HG03159 (cell line): ENCODE results near the gene CLEC16A.

ENCODE experiments used
- ATAC-seq: cut with Tn5 transposase; IDR thresholded peaks from one replicate; pipeline ENCODE4 v1.9.1; 2021; ENCODE audit warnings: mild to moderate bottlenecking, moderate library complexity; ENCODE audit not compliant: unreplicated experiment

The CLEC16A gene

DNA sequence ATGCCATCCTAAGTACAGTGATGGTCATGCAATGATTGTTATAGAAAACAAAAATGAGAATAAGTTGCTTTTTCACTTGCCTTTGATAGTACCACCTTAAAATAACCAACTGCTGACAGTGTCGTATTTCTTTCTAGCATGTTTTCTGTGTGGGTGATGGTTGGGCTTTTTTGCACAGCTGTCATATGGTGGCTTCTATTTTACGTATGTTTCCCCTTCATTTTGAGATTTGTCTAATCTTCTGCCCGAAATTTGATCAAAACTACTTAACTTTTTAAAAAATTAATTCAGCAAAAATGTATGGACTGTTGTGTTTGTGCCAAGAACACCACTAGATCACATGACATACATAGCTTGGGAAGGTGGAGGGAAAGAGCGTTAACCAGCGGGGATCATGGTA, 90.7 kb downstream of the CLEC16A start:
- no peak for ATAC-seq

DNA sequence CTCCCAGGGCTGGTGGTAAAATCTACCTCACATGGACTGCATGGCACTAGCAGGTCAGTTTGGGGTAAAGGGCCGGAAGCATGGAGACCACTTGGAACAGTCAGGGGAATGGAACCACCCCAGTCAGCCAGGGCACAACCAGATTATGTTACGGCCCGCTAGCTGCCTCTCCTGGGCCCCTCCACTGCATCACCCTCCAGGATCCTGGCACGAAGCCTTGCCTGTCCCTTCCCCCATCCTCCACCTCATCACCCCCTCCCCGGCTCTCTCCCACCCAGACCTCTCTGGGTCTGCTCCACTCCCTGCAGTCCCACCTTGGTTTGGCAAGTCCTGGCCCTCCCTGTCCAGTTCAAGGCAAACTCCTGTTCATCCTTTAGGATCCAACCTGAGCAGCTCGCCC, 91.7 kb downstream of the CLEC16A start:
- no peak for ATAC-seq

DNA sequence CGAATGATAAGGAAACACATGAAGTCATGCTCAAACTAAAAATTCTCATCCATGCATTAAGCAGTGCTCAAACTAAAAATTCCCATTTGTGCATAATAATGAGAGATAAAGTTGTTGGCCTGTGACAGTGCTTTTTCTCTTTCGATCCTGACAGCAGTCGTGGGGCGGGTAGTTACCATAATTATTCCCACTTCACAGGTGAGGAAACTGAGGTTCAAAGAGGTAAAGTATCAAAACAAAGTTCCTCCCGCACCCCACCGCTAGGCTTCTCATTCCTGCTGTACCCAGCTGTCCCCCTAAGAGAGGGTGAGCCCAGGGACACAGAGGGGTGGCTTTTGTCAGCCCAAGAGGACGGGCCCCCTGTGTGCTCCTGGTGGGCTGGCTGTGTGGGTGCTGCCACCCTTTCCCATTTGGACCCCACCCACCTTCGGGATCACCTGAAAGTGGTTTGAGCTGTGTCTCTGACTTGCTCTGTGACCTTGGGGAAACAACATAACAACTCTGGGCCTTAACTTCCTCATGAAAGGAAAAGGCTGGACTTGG, 92.6 kb downstream of the CLEC16A start:
- no peak for ATAC-seq

DNA sequence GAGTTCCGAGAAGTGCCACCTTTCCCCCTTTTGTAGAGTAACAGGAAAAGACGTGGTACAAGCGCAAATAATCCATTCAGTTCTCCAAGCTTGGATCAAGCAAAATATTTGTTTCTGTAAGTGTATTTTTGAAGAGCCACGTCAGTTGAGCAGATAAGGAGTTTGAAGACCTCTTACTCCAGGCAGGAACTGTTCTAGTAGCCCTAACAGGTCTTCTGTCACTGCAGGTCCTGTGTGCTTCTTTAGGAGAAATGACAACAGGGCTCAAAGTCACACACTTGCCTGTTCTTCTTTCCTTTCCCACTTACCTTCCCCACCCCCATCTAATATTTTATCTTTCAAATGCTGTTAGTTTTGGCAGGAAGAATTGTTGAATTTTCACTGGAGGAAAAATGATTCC, 93.9 kb downstream of the CLEC16A start:
- ATAC-seq, result no peak

DNA sequence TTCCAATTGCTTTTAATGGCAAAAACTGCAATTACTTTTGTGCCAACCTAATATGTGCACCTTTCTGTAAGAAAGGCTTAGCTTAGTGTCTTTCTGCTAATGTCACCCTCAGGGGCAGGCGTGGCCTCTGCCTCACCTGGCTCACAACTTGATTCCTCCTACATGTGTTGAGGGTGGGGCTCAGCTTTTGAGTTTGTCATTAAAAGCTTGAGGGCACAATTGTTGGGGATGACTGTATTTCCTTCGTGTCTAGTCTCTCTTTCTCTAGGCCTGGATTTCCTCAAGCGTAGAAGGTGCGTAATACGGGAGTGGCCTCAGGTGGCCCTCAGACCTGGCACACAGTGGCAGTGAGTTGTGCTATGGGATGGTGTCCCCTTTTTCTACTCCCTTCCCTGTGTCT, 94.4 kb downstream of the CLEC16A start:
- no peak for ATAC-seq

DNA sequence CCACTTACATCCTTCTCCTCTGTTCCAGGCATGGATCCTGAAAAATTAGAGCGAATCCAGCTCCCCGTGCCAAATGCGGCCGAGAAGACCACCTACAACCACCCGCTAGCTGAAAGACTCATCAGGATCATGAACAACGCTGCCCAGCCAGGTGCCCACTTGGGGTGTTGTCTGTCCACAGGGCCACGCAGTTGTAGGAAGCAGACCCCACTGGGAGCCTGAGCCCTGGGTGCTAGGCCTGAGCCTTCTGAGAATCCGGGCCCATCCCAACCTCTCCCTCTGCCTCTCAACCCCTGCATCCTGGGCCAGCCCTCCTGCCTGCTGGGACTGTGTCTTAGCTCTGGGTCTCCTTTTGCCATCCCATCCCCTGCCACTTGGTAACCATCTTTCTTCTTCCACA, 95.4 kb downstream of the CLEC16A start:
- ATAC-seq, result no peak

DNA sequence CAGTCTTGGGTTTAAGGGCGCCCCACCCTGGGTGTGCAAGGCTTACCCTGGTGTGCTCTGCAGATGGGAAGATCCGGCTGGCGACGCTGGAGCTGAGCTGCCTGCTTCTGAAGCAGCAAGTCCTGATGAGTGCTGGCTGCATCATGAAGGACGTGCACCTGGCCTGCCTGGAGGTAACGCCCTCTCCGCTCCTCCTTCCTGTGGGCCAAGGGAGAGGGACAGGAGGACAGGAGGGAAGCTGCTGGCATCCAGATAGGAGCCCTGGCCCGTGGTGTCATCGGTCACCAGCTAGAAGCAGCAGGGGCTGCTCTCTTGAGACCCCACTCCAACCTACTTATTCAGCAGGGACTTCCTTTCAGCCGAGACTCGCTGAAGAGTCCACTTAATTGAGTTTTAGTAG, 97.8 kb downstream of the CLEC16A start:
- ATAC-seq, result no peak

DNA sequence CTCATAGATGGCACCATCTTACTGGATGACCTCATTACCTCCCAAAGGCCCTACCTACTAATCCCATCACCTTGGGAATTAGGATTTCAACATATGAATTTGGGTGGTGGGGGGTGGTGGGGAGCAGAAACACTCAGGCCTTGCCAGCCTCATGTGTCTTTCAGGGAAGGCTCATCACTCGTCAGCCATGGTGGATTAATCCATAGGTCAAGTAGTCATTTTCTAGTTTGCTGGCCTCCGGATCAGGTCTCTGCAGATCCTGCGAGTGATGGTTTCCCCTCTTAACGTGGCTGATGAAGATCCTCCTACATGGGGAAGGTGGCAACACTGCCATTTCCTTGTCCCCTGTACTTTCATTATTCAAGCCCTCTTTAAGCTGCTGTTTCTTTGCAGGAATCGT, 101.1 kb downstream of the CLEC16A start:
- no peak for ATAC-seq

DNA sequence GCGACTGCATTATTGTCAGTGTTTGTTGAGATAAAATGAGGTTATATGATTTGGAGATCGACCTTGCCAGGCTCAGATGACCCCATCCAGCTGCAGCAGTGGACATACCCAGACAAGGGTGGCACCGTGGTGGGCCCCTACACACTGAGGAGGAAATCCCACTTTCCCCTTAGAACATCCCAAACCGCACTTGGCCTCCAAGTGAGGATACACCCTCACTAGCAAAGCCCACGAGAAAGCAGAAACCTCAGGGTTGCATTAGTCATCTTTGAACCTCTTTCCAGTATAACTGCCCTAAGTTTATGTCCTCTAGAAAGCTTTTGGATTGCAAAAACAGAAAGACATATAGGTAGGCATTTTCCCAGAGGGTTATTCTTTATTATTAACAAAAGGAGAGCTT, 101.5 kb downstream of the CLEC16A start:
- ATAC-seq, result no peak

DNA sequence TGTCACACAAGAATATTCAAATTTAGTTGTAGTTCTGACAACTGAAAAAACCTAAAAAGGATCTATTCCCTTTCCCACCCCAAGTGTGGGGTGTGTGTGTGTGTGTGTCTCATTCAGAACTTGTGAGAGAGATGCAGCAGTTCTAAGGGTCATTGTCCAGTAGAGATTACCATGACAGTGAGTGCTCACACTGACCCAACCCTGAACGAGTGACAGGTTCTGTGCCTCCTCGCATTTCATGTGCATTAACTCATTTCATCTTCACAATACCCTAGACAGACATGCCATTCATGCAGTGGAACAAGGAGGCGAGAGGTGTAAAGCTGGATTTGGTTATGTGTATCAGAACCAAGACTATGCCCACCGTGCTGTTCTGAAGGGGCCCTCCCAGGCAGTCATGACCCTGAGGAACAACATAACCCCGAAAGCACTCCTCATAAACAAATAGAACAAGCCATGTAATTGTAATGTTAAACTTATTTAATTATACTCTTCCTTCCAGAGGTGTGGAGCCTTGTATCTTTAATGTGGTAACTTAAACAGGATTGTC, 102.1 kb downstream of the CLEC16A start:
- ATAC-seq, result no peak

DNA sequence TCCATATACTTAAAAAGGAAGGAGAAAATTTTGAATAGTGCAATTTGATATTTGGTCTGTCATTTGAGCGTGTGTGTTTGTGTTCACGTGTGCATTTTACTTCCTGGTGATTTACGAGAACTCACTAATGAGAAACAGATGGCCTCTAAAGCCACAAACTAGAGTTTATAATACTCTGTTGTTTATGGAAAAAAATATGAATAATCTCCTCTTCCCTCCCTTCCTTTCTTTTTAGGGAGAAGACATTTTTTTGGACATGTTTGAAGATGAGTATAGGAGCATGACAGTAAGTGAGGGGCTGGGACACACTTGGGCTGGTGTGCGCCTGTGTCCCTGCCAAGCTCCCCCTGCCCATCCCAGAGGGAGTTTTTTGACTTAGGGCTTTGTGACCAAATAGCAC, 102.7 kb downstream of the CLEC16A start:
- no peak for ATAC-seq

DNA sequence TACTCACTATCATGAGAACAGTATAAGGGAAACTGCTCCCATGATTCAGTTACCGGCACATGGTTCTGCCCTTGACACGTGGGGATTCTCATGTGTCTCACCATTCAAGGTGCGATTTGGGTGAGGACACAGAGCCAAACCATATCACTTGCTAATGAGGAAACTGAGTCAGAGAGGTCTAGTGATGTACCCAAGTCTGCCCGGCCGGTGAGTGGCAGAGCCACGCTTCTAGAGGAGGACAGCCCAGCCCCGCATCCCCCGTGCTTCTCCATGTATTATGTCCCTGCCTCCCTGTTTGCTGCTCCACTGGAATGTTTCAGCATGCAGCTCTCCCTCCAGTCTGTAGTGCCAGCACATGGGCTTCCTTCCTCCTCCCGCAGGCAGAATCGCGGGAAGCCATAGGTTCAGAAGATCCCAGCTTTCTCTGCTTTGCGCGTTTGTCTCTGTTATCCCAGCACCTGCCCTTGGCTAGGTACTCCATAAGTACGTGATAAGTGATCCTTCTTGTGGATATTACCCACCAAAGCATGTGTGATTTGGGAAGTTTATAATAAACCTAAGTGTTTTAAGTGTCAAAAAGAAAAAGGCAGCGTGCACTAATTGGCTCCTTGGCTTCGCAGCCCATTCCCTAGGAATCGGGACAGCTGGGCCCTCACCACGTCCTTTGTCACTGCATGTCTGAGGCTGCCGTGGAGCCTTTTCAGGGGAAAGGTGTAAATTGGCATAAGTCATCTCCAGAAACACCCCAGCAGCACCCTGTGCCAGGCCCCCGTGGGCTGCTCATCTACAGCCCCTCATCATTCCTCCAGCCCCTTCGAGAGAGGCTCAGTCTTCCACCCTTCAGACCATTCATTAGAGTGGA, 103.8 kb downstream of the CLEC16A start:
- ATAC-seq, result no peak

DNA sequence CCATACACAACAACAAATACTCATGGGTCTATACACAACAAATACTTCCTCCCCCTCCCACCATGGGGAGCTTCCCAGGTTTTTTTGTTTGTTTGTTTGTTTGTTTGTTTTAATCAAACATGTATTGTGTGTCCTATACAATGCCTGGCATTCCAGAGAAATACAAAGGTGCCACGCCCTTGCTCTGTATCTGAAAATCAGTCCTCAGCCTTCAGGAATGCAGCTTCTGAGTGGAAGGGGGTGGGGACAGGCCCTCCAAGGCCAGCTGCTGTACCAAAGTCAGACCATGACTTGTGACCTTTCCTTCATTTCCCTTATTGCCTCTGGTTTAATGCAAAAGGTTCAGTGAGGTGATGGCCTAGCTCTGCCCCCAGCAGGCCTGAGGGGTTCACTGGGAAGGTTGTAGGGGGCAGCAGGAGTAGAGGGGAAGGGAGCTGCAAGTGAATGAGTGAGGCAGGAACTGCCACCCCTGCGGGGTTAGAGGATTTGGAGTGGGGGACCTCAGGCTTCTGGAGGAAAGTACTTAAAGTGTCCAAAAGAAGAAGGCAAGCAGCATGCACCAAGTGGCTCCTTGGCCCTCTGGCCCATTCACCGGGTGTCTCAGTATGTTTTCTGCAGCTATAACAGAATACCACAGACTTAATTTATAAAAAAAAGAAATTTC, 105.2 kb downstream of the CLEC16A start:
- ATAC-seq, result no peak

DNA sequence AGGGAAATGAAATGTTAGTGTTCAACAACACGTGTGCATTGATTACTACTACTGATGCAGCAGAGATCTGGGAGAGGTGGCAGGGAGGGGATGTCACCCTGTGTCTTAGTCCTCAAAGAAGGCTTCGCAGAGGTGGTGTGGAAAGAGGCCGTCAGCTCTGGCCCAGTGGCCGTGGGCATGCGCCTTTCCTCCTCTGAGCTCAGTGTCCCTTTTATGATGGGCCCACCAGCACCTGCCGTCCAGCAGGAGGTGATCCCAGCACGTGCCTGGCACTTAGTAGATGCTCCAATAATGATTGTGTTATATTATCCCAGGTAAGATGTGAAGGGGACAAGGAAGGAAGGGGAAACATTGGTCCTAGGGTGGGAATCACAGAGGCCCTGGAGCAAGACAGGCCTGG, 106.2 kb downstream of the CLEC16A start:
- no peak for ATAC-seq

DNA sequence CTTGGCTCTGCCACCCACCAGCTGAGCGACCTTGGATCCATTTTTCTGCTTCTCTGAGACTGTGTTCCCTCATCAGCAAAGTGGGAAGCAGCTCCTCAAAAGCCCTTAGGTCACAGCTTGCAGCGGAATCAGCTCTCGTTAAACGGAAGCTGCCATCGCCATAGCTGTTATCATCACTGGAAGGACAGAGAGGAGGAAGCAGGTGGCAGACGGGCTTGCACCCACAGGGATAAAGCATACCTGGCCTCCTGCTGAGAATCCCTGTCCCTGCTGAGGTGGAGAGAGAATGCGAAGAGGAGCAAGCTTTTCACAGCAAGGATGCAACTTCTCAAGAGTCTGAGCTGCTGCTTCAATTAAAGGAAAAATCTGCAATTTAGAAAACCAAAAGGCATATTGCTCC, 106.6 kb downstream of the CLEC16A start:
- ATAC-seq, result no peak

DNA sequence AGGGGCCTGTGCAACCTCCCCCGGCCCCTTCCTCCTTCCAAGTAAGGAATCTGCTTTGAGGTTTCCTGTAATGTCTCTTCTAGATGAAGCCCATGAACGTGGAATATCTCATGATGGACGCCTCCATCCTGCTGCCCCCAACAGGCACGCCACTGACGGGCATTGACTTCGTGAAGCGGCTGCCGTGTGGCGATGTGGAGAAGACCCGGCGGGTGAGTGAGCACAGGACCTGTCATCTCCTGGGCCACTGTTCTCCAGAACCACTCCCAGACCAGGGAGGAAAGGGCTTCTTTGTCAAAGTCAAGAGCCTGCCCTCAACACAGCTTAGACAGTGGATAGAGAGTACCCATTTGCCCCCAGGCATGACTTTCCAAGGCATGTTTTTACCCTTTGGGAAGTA, 107.1 kb downstream of the CLEC16A start:
- no peak for ATAC-seq

DNA sequence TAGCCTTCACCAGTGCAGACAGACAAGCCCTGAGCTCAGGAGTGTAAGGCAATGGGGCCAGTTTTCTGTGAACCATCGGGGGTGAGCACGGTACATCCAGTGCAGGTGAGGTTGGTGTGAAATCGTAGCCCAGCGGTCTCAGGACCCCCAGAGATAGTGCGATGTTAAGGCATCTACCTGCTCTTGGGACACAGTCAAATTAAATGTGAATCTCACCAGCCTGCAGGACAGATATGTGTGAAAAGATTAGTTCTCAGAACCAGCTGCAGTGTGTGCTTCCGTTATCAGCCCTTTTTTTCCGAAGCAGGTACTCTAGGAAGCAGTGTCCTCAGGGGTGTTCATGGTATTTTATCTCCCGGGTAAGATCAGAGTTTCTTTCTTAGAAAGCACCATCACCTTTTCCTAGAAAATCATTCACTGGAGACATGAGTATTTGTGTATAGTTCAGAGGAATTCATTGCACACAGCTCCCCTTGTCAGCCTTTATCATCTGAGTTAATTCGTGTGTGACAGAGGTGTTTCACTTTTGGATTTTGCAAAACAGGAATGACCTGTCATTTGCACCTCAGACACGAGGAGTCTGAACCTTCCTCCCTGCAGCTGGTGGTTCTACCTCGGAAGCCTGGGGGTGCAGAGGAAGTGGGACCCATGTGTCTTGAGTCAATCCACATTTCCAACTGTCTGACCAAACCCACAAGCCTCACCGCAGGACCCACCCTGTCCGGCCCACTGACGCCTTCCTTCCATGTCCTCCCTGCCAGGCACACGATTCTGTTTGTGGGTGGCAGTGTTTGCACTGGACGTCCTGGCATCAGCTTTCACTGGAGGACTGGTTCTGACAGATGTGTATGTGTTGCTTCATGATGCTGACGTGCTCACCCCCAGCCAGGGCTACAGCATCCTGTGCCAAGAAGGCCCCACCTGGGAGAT, 107.8 kb downstream of the CLEC16A start:
- peak; percentile 84 for ATAC-seq

DNA sequence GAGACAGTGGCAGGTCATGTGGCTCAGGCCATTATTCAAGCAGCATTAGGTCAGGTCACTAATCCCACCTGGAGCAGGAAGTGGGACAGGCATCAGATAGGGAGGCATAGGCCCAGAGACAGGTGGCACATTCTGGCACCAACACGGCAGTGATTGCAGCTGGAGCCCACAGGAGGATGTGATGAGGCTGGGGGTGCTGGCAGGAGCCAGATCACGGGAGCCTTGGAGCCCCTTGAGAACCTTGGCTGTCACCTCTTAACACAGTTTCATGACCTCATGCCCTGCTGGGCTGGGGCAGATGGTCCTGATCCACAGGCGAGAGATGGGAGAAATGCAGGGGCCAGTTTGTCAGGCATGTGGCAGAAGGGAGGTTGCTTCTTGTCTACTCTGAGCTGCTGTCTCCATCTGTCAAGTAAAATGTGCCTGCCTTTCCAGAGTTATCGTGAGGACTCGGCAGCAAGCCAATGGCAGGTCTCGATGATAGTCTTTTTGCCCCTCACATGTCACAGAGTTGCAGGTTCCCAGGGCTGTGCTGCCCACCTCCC, 109.6 kb downstream of the CLEC16A start:
- no peak for ATAC-seq

DNA sequence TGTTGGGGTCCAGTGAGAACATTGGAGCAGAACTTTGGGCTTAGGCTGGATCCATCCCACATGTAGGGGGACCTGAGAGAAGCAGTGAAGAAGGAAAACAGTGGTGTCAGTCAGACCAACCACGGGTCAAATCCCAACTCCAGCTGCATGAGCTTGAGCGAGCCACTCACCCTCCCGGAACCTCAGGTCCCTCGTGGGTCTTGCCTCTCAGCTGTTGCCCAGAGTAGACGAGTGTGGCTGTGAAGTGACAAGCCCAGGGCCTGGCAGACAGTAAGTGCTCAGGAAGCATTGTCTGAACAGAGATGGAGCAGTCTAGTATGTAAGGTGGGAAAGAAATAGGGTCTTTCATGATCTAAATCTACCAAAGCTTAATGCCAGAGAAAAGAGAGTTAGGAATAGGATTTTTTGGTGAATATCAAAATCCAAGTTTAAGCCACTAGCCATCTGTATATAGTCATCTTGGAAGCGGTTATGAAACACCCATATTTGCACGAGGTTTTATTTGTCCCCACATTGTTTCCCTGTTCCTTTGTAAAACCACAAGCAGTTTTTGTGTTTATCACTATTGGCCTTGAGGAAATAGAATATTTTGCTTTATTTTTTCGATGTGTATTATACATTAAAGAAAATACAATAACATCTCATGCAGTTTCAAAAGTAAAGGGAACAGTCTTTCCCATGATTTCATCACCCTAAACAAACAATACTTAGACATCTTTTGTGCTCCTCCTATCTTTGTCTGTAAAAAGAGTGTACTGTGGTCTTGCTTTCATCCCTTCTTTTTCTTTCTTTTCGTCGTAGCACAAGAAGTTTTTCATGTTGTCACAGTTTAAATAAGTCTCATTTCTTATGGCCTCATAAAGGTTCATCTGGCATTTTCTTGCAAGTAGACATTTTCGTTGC, 112.0 kb downstream of the CLEC16A start:
- no peak for ATAC-seq
